ENCODE measurements around the gene TBCK.

Gene TBCK

DNA sequence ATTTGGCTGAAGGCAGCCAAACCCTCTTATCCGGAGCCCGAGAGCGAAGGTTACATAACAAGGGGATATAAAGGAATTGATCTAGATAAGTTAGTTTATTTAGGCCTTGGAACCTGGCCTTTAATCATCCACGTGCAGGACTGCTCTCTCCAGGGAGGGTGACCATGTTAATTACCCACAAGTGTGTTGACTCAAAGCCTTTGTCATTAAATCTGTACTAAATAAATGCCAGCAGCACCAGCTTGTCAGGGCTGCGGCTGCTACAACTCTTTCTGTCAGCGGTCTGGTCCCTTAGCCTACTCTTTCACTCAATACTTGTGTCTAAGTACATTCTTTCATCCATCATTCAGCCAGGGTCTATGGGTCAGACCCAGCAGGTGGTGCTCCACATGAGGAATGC is 206.1 kb downstream of the TBCK start:
- no peak for DNase-seq

GRCh38 chr4:106105697-106106096 is 210.3 kb downstream of the TBCK start:
- no peak for DNase-seq

GRCh38 chr4:106104276-106104675 is 211.7 kb downstream of the TBCK start:
- DNase-seq, result no peak

DNA sequence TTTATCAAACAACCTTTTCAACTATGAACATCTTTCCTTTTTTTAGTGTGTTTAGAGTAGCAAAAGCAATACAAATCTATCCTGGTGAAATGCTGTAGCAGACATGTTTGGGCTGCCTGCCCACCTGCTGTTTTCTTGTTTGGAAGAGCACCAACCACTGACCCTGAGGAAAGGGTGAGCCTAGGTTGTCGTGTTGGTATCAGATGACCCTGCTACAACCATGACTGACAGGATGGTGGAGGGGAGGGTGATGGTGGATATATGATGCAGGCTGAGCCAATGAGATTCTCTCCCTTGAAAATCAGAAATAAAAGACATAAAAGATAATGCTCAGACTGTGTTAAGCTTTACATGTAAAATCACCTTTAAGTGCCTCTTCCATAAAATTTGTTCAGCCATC is 219.6 kb downstream of the TBCK start:
- no peak for DNase-seq

DNA sequence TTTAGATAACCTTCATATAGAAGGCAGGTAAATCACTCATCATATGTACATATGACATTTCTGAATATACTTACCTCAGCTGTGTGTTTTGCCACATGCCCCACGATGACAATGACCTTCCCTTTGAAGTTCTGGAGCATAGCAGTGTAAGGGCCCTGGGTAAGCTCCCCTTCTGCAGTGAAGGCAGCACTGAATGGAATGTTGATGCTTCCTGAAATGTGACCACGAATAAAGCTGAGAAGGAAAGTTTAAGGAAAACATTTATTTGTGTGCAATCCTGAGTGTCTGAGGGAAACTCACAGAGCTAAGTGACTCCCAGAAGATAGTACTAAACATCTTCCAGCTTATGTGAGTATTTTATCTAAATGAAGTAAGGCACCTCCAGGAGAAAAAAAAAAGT is 220.6 kb downstream of the TBCK start:
- DNase-seq, result no peak

- DNase-seq, result no peak
Observed at GRCh38 chr4:106092361-106093040, 223.5 kb downstream of the TBCK start.

DNA sequence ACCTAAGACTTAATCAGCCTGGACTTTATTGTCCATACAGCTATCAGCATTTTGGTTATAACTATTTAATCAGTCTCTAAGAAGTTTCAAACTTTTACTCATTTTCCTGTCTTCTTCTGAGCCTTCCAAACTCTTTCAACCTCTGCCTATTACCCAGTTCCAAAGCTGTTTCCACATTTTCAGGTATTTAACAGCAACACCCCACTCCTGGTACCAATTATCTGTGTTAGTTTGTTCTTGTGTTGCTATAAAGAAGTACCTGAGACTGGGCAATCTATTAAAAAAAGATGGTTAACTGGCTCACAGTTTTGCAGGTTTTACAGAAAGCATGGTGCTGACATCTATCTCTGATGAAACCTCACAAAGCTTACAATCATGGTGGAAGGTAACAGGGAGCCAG is 225.2 kb downstream of the TBCK start:
- DNase-seq, result no peak

- DNase-seq, result no peak
Observed at GRCh38 chr4:106083065-106083464, 232.9 kb downstream of the TBCK start.

GRCh38 chr4:106080376-106080775 is 235.6 kb downstream of the TBCK start:
- DNase-seq, result no peak

DNA sequence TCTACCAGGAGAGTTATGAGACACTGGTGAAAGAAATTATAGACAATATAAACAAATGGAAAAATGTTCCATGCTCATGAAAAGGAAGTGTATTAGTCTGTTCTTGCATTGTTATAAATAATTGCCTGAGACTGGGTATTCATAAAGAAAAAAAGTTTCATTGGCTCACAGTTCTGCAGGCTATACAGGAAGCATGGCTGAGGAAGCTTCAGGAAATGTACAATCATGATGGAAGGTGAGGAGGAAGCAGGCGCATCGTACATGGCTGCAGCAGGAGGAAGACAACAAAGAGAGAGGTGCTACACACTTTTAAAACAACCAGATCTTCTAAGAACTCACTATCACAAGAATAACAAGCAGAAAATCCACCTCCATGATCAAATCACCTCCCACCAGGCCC is 236.4 kb downstream of the TBCK start:
- no peak for DNase-seq

GRCh38 chr4:106065018-106065417 is 251.0 kb downstream of the TBCK start:
- no peak for DNase-seq

GRCh38 chr4:106063009-106063408 is 253.0 kb downstream of the TBCK start:
- DNase-seq, result no peak

DNA sequence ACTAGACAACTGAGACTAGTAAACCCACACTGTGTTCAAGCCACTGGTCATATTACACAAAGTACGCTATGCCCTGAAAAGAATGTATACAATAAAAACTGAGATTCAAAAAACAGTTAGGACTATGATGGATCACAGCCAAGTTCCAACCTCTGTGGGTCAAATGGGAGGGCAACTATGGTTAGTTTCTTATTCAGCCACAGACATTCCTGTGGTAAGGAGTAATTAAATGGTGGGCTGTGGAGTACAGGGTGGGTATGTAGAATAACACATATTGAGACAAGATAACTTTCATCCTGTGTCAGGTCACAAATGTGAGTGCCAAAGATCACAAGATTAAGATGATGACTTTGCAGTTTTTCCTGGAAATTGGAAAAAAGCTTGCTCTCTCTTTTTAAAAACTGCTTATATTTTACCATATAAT is 253.5 kb downstream of the TBCK start:
- no peak for DNase-seq

DNA sequence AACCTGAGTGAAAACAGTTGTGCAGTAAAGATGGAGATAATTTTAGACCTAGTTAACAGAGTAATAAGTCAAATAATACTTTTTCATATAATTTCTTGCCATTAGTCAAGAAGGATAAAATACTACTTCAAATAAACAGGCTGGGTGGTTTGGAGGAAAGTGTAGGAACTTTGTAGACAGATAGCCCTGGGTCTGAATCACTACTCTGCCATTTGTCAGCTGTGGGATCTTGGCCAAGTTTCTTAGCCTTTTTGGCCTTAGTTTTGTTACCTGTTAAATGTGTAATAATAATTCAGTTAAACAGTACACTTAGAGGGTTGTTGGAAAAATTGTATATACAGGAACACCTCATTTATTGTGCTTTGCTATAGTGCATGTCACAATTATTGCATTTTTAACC is 257.1 kb downstream of the TBCK start:
- no peak for DNase-seq

DNA sequence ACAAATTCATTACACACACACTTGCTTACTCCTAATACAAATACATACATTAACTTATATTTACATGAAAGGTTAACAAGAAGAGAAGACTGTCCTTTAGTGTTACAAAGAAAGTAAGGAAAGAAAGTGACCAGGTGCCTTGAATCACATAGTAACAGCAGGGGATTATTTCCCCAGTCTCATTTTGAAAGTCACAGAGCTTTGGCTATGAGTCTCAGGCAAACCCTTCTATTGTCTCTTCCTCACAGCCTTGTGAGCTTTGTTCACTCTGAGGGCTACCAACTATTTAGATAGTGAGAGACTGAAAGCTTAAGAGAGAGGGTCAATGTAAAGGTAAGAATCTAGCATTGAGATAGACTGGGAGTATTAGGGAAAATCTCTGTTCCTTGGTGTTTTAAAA is 259.1 kb downstream of the TBCK start:
- DNase-seq, result no peak

GRCh38 chr4:106051514-106051913 is 264.5 kb downstream of the TBCK start:
- DNase-seq, result no peak

- DNase-seq, result no peak
Observed at GRCh38 chr4:106049490-106049889, 266.5 kb downstream of the TBCK start.

DNA sequence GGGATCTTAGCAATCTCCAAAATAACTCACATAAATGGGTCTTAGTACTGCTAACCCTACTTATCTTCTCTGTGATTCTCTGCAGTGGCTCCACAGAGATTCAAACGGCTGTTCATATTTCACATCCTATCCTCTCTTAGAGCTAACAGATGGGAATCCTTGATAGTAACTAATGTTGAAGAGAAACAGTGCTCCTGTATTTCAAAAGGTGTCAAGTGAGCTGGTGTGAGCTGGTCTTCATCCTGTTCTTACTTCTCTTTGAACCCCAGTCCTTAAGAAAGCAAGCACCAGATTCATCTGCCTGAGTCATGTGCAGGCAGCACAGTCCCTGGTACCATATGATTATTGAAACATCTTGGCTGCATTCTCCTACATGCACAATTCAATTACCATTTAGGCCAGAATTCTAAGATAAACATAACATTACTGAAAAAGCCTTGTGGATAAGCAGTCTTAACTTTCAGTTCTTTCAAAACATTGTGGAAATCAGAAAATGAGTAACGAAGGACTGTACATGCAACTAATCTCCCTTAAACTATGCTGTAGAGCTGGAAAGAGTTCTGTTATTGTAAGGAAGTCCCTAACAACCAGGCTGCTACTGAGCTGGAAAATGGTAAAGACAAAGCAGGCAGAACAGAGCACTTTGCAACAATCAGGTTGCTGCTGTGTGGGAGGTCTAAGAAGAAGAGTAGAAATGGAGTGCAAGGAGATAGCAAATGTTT is 267.6 kb downstream of the TBCK start:
- no peak for DNase-seq

DNA sequence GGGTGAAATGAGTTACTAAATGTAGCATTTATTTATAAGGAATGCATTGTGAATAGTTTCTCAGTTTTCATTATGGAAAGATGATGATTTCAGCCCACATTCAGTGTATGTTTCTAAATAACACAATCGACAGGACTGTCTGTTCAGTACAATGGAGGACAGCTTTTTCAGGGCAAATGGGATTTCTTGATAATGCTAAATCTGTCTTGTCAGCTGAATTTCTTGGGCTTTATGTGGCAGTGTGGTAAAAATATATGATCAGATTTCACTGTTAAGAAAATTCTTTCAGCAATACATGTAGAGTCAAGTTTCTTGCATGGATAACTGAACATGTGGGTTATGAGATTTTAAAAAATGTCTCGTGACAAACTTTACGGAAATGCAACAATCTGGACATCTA is 269.9 kb downstream of the TBCK start:
- DNase-seq, result no peak

- DNase-seq, result no peak
Observed at GRCh38 chr4:106041294-106042002, 274.6 kb downstream of the TBCK start.

- no peak for DNase-seq
Observed at GRCh38 chr4:106039796-106040195, 276.2 kb downstream of the TBCK start.

- no peak for DNase-seq
Observed at GRCh38 chr4:106038908-106039307, 277.1 kb downstream of the TBCK start.

DNA sequence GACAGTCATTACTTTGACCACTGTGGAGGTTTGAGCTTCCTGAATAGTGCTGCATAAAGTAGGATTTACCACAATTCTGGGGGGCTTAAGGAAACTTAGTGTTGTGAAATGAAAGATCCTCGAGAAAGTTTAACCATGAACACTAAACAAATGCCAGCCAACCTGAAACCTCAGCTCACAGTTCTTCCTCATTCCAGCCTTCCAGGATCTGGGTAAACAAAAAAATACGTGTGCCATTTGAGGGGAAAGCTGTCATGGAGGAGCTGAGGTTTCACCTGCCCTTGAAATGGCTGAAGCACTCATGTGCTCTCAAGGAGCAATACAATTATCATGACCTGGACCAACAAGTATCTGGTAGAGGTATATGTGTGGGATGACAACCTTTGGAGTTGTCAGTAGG is 278.0 kb downstream of the TBCK start:
- no peak for DNase-seq

DNA sequence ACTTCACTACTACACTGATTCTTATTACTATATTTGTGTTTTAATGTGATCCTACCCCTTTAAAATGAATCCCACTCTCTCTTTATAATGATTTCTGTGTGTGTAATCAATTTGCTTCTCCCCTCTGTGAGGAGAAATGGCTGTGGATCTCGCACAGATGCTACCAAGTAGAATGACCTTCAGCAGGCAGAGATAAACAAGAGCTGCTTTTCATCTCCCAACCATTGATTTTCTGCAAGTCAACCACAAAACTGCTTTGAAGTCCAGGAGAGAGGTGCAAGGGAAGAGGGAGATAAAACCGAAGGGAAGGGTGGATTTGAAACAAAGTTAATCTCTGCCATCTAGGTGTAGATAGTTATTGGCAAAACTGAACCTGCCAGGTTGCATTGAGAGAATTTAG is 279.2 kb downstream of the TBCK start:
- no peak for DNase-seq

Data from stimulated activated CD4-positive, alpha-beta T cell treated with anti-CD3 and anti-CD28 coated beads, Interleukin-1b, Interleukin-23, amount 100 ng/mL, for 48 hours (primary cell).